Natural killer cell (primary cell): ENCODE measurements around the gene AATF. TPM values are rescaled to one million over a fixed set of nuclear protein-coding genes. Genes with fewer than 3 reads are reported as not detected.

ENCODE experiments used
- ATAC-seq, 3 donors: fragments of 150-1000 bp in 2 of 3; fragments of 200-7000 bp in 1 of 3; cut with Tn5 transposase; 1 replicate in 1 of 3; 2 replicates in 2 of 3; pipeline ENCODE4 v1.10.0; 2021; ENCODE audit warnings: mild to moderate bottlenecking in 2 of 3, moderate library complexity in 2 of 3
- DNase-seq, 2 donors: peaks; one replicate each; pipeline versions ENCODE4 v3.0.0 to v3.0.0-alpha.2; 2013 to 2021; ENCODE audit warnings: mixed read lengths in 1 of 2
- H3K27ac ChIP-seq: one replicate; pipeline ENCODE4 v1.5.1; 2013; ENCODE audit warnings: mild to moderate bottlenecking, low read length
- H3K27me3 ChIP-seq: one replicate; pipeline ENCODE4 v1.6.1; 2013; ENCODE audit warnings: low read length; ENCODE audit not compliant: control insufficient read depth, insufficient read depth
- H3K36me3 ChIP-seq: one replicate; pipeline ENCODE4 v1.6.1; 2013; ENCODE audit warnings: low read length; ENCODE audit not compliant: control insufficient read depth, insufficient read depth
- H3K4me1 ChIP-seq: one replicate; pipeline ENCODE4 v1.6.1; 2013; ENCODE audit warnings: low read length; ENCODE audit not compliant: control insufficient read depth, insufficient read depth
- H3K4me3 ChIP-seq: one replicate; pipeline ENCODE4 v1.5.1; 2013; ENCODE audit warnings: low read length
- H3K9me3 ChIP-seq: one replicate; pipeline ENCODE4 v1.6.1; 2013; ENCODE audit warnings: low read length; ENCODE audit not compliant: control insufficient read depth, insufficient read depth
- H3K27ac Mint-ChIP-seq, 2 donors: one replicate each; pipeline ENCODE4 v1.8.0; 2022; ENCODE audit warnings: mild to moderate bottlenecking in 2 of 2, mixed read lengths in 2 of 2, moderate library complexity in 1 of 2
- H3K27me3 Mint-ChIP-seq, 2 donors: one replicate each; pipeline ENCODE4 v1.8.0; 2022; ENCODE audit warnings: low read depth in 2 of 2, mixed read lengths in 2 of 2
- H3K36me3 Mint-ChIP-seq: one replicate; pipeline ENCODE4 v1.8.0; 2022; ENCODE audit warnings: mixed read lengths
- H3K4me1 Mint-ChIP-seq, 2 donors: one replicate each; pipeline ENCODE4 v1.8.0; 2022; ENCODE audit warnings: mixed read lengths in 2 of 2
- H3K4me3 Mint-ChIP-seq: one replicate; pipeline ENCODE4 v1.8.0; 2022; ENCODE audit warnings: mild to moderate bottlenecking, moderate library complexity, mixed read lengths
- H3K9me3 Mint-ChIP-seq, 2 donors: one replicate each; pipeline ENCODE4 v1.8.0; 2022; ENCODE audit warnings: mixed read lengths in 2 of 2
- WGBS: methylation state at CpG from one replicate; pipeline ENCODE4 v1.1.7; 2013; ENCODE audit warnings: missing lambda C conversion rate; ENCODE audit not compliant: insufficient coverage; 5-methylcytosine and 5-hydroxymethylcytosine counted together
- intact Hi-C: fragments of 100-400 bp; cut with micrococcal nuclease; formaldehyde crosslinking; loops from one replicate; pipeline ENCODE4 v1.14.2; 2022
- total RNA-seq, 4 donors: library from RNA; stranded (reverse); fragments of 120-200 nt in 1 of 4; gene quantifications; one replicate each; pipeline versions ENCODE4 v1.2.3 to v1.2.4, GENCODE V29; 2013 to 2022
- TF ChIP-seq, protein P1 (sequence below): fragments of 200-600 bp; IDR thresholded peaks from one replicate; pipeline ENCODE4 v1.8.0; 2022; ENCODE audit warnings: antibody characterized with exemption

Gene AATF
- total RNA-seq, 3 donors from 2014 or later (not counting 1 experiment from before 2014, with no cell fraction given) = 60.1 to 67.2 (median 63.2) TPM

- Mint-ChIP-seq H3K9me3 (no peaks in the 10 kb centered on the region), H3K4me3 (no peak overlapping the region), H3K27ac (peak overlapping the region in 1 of 2 donors; percentile 8), H3K36me3 (peaks cover 5% of the 10 kb centered on the region), H3K27me3 (no peaks in the 10 kb centered on the region), H3K4me1 (peaks cover 0 to 13% of the 10 kb centered on the region in 2 donors)
- H3K9me3 ChIP-seq = no peaks in the 10 kb centered on the region
- intact Hi-C loops = no loop called here
- peaks cover 24% of the 10 kb centered on the region for H3K36me3 ChIP-seq
- H3K27ac ChIP-seq = no peak overlapping the region
- no peaks in the 10 kb centered on the region for H3K4me1 ChIP-seq
- 95% methylated on average over 8 of the region's 8 CpGs for WGBS
- TF ChIP-seq, protein P1, sequence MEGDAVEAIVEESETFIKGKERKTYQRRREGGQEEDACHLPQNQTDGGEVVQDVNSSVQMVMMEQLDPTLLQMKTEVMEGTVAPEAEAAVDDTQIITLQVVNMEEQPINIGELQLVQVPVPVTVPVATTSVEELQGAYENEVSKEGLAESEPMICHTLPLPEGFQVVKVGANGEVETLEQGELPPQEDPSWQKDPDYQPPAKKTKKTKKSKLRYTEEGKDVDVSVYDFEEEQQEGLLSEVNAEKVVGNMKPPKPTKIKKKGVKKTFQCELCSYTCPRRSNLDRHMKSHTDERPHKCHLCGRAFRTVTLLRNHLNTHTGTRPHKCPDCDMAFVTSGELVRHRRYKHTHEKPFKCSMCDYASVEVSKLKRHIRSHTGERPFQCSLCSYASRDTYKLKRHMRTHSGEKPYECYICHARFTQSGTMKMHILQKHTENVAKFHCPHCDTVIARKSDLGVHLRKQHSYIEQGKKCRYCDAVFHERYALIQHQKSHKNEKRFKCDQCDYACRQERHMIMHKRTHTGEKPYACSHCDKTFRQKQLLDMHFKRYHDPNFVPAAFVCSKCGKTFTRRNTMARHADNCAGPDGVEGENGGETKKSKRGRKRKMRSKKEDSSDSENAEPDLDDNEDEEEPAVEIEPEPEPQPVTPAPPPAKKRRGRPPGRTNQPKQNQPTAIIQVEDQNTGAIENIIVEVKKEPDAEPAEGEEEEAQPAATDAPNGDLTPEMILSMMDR = no peak
- no peak overlapping the region for H3K4me3 ChIP-seq
- H3K27me3 ChIP-seq = no peaks in the 10 kb centered on the region
- ATAC-seq (no peak), DNase-seq (no peak)
Measured at GRCh38 chr17:37025238-37025637, 76.5 kb downstream of the AATF start.

DNA sequence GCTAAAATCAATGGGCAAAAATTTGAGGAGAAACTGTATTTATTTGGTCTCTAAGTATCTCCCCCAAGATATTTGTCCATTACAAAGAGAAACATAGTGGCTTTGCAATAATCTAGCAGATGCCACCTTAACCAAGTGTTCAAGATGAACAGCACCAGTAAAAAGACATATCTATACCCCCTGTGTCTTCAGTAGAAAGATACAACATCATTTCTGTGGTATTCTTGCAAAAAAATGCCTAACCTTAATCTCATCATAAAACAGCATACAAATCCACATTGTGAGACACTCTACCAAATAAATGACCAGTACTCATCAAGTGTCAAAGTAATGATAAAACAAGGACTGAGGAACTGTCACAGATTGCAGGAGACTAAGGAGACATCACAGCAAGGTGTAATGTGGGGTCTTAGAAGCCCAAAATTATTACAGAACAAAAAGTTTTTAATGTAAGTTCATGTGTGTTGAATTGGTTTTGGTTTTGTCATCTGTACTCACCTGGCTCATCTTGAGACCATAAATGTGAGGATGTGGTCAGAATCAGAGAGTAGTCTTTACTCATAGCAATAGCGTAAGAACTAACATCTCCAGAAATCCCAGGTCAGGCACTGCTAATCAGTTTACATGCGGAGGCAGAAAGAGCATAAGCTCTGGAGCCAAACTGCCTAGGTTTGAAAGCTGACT lies 77.2 kb downstream of the AATF start:
- Mint-ChIP-seq H3K4me1 (peaks cover 0 to 13% of the 10 kb centered on the region in 2 donors), H3K9me3 (no peaks in the 10 kb centered on the region), H3K27ac (peak overlapping the region in 1 of 2 donors; percentile 9), H3K36me3 (peaks cover 5% of the 10 kb centered on the region), H3K4me3 (no peak overlapping the region), H3K27me3 (no peaks in the 10 kb centered on the region)
- no peaks in the 10 kb centered on the region for H3K27me3 ChIP-seq
- no peaks in the 10 kb centered on the region for H3K9me3 ChIP-seq
- TF ChIP-seq, protein P1 = no peak
- WGBS = 92% methylated on average over 2 of the region's 2 CpGs
- DNase-seq (no peak), ATAC-seq (no peak)
- H3K36me3 ChIP-seq = peaks cover 21% of the 10 kb centered on the region
- intact Hi-C loops = no loop called here
- no peak overlapping the region for H3K4me3 ChIP-seq
- H3K4me1 ChIP-seq = no peaks in the 10 kb centered on the region
- no peak overlapping the region for H3K27ac ChIP-seq

DNA sequence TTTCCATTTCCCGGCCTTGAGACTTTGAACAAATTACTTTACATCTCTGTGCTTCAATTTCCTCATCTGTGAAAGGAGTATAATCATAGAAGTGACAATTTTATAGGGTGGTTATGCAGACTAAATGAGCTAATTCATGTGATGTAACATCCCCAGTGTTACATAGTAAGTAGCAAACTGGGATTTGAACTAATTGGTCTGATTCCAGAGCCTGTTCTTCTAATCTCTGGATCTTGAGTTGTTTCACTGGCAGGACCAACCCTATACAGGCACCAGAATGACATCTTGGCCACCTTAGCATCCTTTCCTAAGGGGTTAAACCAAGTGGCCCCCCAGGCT lies 77.7 kb downstream of the AATF start:
- Histone ChIP-seq H3K27ac (no peak overlapping the region), H3K36me3 (peaks cover 22% of the 10 kb centered on the region), H3K9me3 (no peaks in the 10 kb centered on the region), H3K4me3 (no peak overlapping the region), H3K27me3 (no peaks in the 10 kb centered on the region), H3K4me1 (no peaks in the 10 kb centered on the region)
- H3K27me3 Mint-ChIP-seq = no peaks in the 10 kb centered on the region
- intact Hi-C loops = no loop called here
- DNase-seq = no peak
- peak overlapping the region in 1 of 2 donors; percentile 9 for H3K27ac Mint-ChIP-seq
- ATAC-seq = no peak
- TF ChIP-seq, protein P1 = no peak
- peaks cover 0 to 13% of the 10 kb centered on the region in 2 donors for H3K4me1 Mint-ChIP-seq
- peaks cover 7% of the 10 kb centered on the region for H3K36me3 Mint-ChIP-seq
- no peak overlapping the region for H3K4me3 Mint-ChIP-seq
- no peaks in the 10 kb centered on the region for H3K9me3 Mint-ChIP-seq
- no CpG with 5 or more reads among the region's 1 CpG for whole genome bisulfite sequencing

- ATAC-seq (no peak), DNase-seq (no peak)
- H3K4me1 ChIP-seq = no peaks in the 10 kb centered on the region
- Mint-ChIP-seq H3K27ac (no peak overlapping the region), H3K27me3 (no peaks in the 10 kb centered on the region), H3K36me3 (peaks cover 8% of the 10 kb centered on the region), H3K4me3 (no peak overlapping the region), H3K9me3 (no peaks in the 10 kb centered on the region), H3K4me1 (peaks cover 0 to 13% of the 10 kb centered on the region in 2 donors)
- no peak overlapping the region for H3K27ac ChIP-seq
- H3K9me3 ChIP-seq = no peaks in the 10 kb centered on the region
- WGBS = 100% methylated on average over 4 of the region's 4 CpGs
- TF ChIP-seq, protein P1 = no peak
- intact Hi-C loops = no loop called here
- no peaks in the 10 kb centered on the region for H3K27me3 ChIP-seq
- H3K36me3 ChIP-seq = peaks cover 21% of the 10 kb centered on the region
- H3K4me3 ChIP-seq = no peak overlapping the region
Measured at GRCh38 chr17:37028040-37028439, 79.3 kb downstream of the AATF start.
